Panc1 (cell line): Measurements from ENCODE around the gene ATP5ME.

Experiments used
- TF ChIP-seq, protein P1 (sequence below), 2 experiments: IDR thresholded peaks; 2 replicates each; pipeline ENCODE4 v1.6.1; 2011 to 2012; ENCODE audit warnings: low read depth in 2 of 2, control low read depth in 1 of 2, low read length in 1 of 2, mild to moderate bottlenecking in 1 of 2, moderate library complexity in 1 of 2; ENCODE audit not compliant: insufficient read depth in 1 of 2
- TF ChIP-seq, protein P2 (sequence below): fragments of 450-650 bp; IDR thresholded peaks from 2 replicates; pipeline ENCODE4 v1.5.1; 2017; ENCODE audit warnings: mild to moderate bottlenecking

DNA sequence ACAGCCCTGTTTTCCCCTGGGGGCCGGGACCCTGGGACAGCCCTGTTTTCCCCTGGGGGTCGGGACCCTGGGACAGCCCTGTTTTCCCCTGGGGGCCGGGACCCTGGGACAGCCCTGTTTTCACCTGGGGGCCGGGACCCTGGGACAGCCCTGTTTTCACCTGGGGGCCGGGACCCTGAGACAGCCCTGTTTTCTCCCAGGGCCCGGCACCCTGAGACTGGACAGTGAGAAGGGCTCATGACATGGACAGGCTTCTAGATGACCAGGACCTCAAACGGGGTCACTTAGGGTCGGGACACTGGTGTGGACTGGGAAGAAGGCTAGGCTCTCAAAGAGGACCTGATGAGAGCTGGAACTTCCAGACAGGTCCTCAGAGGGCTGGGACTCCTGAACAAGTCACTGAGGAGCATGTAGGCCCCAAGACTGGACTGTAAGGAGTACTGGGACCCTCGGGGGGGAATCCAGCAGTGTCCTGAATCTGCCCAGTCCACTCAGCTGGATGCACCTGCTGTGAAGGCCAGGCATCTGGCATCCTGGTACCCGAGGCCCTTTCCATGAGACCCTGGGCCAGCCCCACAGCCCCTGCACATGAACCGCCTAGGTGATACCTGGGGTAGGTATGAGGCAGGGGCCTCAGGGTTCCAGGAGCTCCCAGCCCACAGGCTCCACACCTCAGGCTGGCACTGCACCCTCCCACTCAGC lies 34.0 kb upstream of the ATP5ME start:
- TF ChIP-seq, protein P1, sequence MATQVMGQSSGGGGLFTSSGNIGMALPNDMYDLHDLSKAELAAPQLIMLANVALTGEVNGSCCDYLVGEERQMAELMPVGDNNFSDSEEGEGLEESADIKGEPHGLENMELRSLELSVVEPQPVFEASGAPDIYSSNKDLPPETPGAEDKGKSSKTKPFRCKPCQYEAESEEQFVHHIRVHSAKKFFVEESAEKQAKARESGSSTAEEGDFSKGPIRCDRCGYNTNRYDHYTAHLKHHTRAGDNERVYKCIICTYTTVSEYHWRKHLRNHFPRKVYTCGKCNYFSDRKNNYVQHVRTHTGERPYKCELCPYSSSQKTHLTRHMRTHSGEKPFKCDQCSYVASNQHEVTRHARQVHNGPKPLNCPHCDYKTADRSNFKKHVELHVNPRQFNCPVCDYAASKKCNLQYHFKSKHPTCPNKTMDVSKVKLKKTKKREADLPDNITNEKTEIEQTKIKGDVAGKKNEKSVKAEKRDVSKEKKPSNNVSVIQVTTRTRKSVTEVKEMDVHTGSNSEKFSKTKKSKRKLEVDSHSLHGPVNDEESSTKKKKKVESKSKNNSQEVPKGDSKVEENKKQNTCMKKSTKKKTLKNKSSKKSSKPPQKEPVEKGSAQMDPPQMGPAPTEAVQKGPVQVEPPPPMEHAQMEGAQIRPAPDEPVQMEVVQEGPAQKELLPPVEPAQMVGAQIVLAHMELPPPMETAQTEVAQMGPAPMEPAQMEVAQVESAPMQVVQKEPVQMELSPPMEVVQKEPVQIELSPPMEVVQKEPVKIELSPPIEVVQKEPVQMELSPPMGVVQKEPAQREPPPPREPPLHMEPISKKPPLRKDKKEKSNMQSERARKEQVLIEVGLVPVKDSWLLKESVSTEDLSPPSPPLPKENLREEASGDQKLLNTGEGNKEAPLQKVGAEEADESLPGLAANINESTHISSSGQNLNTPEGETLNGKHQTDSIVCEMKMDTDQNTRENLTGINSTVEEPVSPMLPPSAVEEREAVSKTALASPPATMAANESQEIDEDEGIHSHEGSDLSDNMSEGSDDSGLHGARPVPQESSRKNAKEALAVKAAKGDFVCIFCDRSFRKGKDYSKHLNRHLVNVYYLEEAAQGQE (IDR thresholded peaks at IDR 0.05; ENCODE audit: insufficient read depth in 1 of 2, low read depth in 2 of 2, low read length in 1 of 2) = no peak
- TF ChIP-seq, protein P2, sequence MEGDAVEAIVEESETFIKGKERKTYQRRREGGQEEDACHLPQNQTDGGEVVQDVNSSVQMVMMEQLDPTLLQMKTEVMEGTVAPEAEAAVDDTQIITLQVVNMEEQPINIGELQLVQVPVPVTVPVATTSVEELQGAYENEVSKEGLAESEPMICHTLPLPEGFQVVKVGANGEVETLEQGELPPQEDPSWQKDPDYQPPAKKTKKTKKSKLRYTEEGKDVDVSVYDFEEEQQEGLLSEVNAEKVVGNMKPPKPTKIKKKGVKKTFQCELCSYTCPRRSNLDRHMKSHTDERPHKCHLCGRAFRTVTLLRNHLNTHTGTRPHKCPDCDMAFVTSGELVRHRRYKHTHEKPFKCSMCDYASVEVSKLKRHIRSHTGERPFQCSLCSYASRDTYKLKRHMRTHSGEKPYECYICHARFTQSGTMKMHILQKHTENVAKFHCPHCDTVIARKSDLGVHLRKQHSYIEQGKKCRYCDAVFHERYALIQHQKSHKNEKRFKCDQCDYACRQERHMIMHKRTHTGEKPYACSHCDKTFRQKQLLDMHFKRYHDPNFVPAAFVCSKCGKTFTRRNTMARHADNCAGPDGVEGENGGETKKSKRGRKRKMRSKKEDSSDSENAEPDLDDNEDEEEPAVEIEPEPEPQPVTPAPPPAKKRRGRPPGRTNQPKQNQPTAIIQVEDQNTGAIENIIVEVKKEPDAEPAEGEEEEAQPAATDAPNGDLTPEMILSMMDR = no peak
